Right lobe of liver (tissue), 6 donors: ENCODE results near the gene HOXD8. TPM values are rescaled to one million over a fixed set of nuclear protein-coding genes. Genes with fewer than 3 reads are reported as not detected.
A peak's percentile ranks its signal among the peaks of the same experiment; 100 is the strongest.

Experiments
- ATAC-seq, 4 donors: fragments of 200-7000 bp; cut with Tn5 transposase; one replicate each; pipeline ENCODE4 v1.9.1; 2020; ENCODE audit warnings: mild to moderate bottlenecking in 4 of 4, moderate library complexity in 4 of 4
- DNase-seq, 3 donors: peaks; one replicate each; pipeline ENCODE4 v3.0.0-alpha.2; 2020
- H3K27ac ChIP-seq, 3 donors: fragments of 200-600 bp; one replicate each; pipeline ENCODE4 v1.8.0; 2022
- H3K27me3 ChIP-seq, 2 donors: fragments of 200-600 bp; one replicate each; pipeline ENCODE4 v1.8.0; 2022
- H3K36me3 ChIP-seq, 4 donors: fragments of 200-600 bp; sonication (generic) in 1 of 4; one replicate each; pipeline versions ENCODE4 v1.5.1 to v1.8.0; 2017 to 2022; ENCODE audit warnings: control low read depth in 1 of 4
- H3K4me1 ChIP-seq, 4 donors: fragments of 200-600 bp; sonication (generic) in 1 of 4; one replicate each; pipeline versions ENCODE4 v1.5.1 to v1.8.0; 2017 to 2022; ENCODE audit warnings: control low read depth in 1 of 4
- H3K4me3 ChIP-seq, 3 donors: fragments of 200-600 bp; one replicate each; pipeline ENCODE4 v1.8.0; 2022
- H3K9me3 ChIP-seq, 4 donors: fragments of 200-600 bp; sonication (generic) in 1 of 4; one replicate each; pipeline versions ENCODE4 v1.5.1 to v1.8.0; 2017 to 2022; ENCODE audit warnings: control low read depth in 1 of 4
- POLR2A ChIP-seq: fragments of 450-650 bp; IDR thresholded peaks from one replicate; pipeline ENCODE4 v1.6.1; 2017; ENCODE audit warnings: antibody characterized with exemption, mild to moderate bottlenecking
- WGBS: methylation state at CpG from one replicate; pipeline ENCODE4 v1.1.6; 2018; ENCODE audit warnings: low coverage, low lambda C conversion rate; ENCODE audit not compliant: insufficient coverage; ENCODE audit errors: missing lambda C conversion rate; 5-methylcytosine and 5-hydroxymethylcytosine counted together
- intact Hi-C, 2 donors: fragments of 100-400 bp; cut with DNase I; formaldehyde crosslinking; loops; one replicate each; pipeline versions ENCODE4 v1.11.2 to v1.14.1; 2022
- total RNA-seq, 6 experiments: library from RNA; depleted of rRNA in 2 of 6; stranded (reverse); fragments of >200 nt in 2 of 6; fragmentation: NEBNext Ultra II Directional in 3 of 6; extraction: Animal tissue kit (Norgen Biotek cat#: 25700) in 3 of 6; gene quantifications; one replicate each; pipeline versions ENCODE4 v1.1.0 to v1.2.4, GENCODE V29; 2016 to 2023
- TF ChIP-seq, protein P1 (sequence below), 4 donors: fragments of 200-600 bp in 3 of 4; fragments of 450-650 bp in 1 of 4; IDR thresholded peaks; one replicate each; pipeline versions ENCODE4 v1.5.1 to v1.8.0; 2016 to 2022; ENCODE audit warnings: antibody characterized with exemption in 4 of 4, mild to moderate bottlenecking in 2 of 4
- donor health status: DM: no; HTN: yes; CAD: no.
- donor health status: DM: no; HTN: no; CAD: no.
- donor health status: DM: no; HTN: no; CAD: no.
- donor health status: DM: no; HTN: yes; CAD: no.
- donor health status: DM: no; HTN: yes; CAD: no.

Gene HOXD8
- total RNA-seq, 6 experiments from 2014 or later, result 0.74 TPM; not detected in 5

DNA sequence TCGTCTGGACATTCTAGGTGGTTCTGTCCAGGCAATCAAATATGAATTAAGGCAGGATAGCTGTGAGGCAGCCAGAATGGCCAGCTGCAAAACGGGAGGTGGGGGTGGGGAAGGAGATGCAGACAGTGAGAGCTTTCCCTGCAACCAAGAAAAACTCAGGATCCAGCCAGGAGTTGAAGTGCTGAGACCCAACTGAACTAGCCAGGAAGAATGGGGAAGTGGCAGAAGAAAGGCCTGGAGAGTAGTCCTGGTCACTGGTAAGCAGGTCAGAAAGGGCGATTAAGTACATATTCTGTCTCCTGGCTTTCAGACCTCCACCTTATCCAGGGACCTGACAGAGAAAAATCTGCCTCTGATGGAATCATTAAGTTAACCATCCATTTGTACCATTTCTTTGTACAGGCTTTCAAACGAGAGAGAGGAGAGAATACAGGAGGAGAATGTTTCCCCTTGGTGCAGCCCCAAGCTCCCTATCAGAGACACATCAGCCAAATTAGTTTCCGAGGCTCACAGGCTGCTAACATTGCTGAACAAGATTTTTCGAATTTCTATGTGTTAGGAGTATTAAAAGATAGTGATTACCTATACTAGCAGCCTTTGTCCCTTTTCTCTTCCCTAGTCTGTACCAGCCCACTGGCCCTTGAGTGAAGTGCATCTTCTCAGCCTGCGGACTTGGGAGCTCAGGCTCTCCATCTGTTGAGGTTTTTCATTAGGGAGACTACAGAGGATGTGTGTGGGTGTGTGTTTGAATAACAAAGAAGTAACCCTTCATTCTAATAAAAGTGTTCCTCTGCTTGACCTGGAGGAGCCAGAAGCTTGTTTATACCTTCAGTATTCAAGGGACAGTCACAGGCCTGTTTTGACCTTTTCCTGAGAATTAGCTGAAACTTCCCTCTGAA, 46.5 kb downstream of the HOXD8 start:
- DNase-seq, result no peak
- H3K4me3 ChIP-seq, result no peak overlapping the region
- TF ChIP-seq POLR2A, result no peak
- TF ChIP-seq, protein P1, sequence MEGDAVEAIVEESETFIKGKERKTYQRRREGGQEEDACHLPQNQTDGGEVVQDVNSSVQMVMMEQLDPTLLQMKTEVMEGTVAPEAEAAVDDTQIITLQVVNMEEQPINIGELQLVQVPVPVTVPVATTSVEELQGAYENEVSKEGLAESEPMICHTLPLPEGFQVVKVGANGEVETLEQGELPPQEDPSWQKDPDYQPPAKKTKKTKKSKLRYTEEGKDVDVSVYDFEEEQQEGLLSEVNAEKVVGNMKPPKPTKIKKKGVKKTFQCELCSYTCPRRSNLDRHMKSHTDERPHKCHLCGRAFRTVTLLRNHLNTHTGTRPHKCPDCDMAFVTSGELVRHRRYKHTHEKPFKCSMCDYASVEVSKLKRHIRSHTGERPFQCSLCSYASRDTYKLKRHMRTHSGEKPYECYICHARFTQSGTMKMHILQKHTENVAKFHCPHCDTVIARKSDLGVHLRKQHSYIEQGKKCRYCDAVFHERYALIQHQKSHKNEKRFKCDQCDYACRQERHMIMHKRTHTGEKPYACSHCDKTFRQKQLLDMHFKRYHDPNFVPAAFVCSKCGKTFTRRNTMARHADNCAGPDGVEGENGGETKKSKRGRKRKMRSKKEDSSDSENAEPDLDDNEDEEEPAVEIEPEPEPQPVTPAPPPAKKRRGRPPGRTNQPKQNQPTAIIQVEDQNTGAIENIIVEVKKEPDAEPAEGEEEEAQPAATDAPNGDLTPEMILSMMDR (IDR thresholded peaks at IDR 0.05), result no peak
- WGBS, result 60% methylated on average over 3 of the region's 7 CpGs
- no peaks in the 10 kb centered on the region for H3K9me3 ChIP-seq
- ATAC-seq, result no peak
- H3K27me3 ChIP-seq, result peaks cover 25 to 64% of the 10 kb centered on the region in 2 donors
- no peak overlapping the region for H3K27ac ChIP-seq
- H3K4me1 ChIP-seq, result no peaks in the 10 kb centered on the region
- intact Hi-C loops, result no loop called here
- no peaks in the 10 kb centered on the region for H3K36me3 ChIP-seq

DNA sequence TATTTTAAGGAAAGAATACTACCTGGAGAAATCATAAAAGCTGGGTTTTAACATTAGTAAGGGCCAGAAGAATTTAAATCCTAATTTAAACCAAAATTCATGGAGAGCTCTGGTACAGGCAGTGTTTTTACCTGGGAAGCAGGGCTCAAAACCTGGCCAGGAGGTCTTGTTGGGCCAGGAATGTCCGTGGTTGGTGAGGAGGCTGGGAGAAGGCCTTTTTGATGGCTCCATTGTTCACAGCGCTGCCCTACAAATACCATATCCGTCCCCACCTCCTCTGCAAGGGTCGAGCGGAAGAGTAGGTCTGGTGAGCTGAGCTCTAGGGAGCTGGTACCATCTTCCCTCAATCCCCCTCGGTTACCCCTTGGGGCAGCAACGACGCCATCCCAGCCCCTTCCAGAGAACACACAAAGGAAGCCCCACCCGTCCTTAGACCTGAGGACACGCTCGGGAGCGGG, 48.1 kb downstream of the HOXD8 start:
- Histone ChIP-seq H3K36me3 (no peaks in the 10 kb centered on the region), H3K27ac (no peak overlapping the region), H3K4me1 (no peaks in the 10 kb centered on the region), H3K4me3 (no peak overlapping the region), H3K27me3 (peaks cover 18 to 52% of the 10 kb centered on the region in 2 donors), H3K9me3 (no peaks in the 10 kb centered on the region)
- intact Hi-C loops, result no loop called here
- WGBS, result 17% methylated on average over 2 of the region's 12 CpGs
- ATAC-seq (no peak), DNase-seq (no peak)
- TF ChIP-seq POLR2A, result no peak
- TF ChIP-seq, protein P1 (IDR thresholded peaks at IDR 0.05), result no peak

DNA sequence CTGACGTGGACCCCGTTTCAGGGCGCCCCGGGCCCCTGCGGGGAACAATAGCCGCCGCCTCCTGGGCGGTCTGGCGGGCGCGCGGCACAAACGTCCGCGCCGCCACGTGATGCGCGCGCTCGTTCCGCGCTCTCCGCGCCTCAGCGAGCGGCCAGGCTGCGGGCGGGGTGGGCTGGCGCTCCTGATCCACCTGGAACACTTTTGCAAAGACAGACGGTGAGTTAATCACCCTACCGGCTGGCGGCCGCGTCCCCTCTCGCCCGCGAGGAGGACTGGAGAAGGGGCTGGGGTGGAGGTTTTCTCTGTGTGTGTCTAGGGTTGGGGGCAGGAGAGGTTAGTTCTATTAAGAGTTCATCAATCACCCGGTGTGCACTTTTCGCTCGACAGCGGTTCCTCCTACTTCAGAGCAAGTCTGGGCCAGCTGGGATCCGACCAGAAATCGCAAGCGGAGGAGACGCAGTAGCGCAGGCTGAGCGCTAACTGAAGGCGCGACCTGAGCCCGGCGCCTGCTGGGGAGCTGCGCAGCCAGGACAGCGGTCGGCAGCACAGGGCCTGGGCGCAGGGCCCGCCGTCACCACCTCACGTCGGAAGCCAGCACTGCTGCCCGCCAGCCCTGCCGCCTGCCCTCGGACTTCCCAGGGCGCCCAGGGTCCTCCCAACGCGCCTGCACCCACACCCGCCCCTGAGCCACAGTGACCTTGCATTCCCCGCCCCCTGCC, 48.7 kb downstream of the HOXD8 start:
- DNase-seq (no peak), ATAC-seq (peak in 1 of 4 donors; percentile 37)
- Histone ChIP-seq H3K9me3 (no peaks in the 10 kb centered on the region), H3K4me3 (no peak overlapping the region), H3K27ac (no peak overlapping the region), H3K27me3 (peaks cover 18 to 46% of the 10 kb centered on the region in 2 donors), H3K36me3 (no peaks in the 10 kb centered on the region), H3K4me1 (no peaks in the 10 kb centered on the region)
- whole genome bisulfite sequencing, result under 1% methylated on average over 20 of the region's 68 CpGs
- intact Hi-C loops, result no loop called here
- TF ChIP-seq, protein P1 (IDR thresholded peaks at IDR 0.05), result no peak
- no peak for TF ChIP-seq POLR2A

DNA sequence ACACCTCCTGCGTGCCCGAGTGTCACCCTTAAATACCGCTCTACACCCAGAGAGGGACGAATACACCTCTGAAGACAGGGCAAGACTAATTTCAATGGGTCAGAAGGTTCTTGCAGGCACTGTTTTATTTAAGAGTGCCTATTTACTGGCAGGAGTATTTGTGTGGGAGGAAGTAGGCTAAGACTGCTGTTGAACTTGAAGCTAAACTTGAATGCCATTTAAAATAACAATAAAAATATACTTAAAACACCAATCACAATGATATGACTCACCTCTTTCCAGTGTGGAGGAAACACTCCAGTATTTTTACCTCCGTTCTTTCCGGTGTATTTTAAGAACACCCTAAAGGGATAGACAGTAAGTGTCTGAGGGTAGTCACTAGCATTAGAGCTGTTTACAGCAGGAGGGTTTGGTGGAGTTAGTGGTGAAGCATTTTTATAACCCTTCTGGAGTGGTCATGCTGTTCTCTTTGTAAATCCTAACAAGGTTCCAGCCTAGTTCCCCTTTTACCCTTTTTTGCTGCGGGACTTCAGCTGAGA, 49.3 kb downstream of the HOXD8 start:
- DNase-seq (no peak), ATAC-seq (no peak)
- Histone ChIP-seq H3K9me3 (no peaks in the 10 kb centered on the region), H3K4me1 (no peaks in the 10 kb centered on the region), H3K27ac (no peak overlapping the region), H3K4me3 (no peak overlapping the region), H3K27me3 (peaks cover 13 to 40% of the 10 kb centered on the region in 2 donors), H3K36me3 (no peaks in the 10 kb centered on the region)
- no peak for TF ChIP-seq POLR2A
- TF ChIP-seq, protein P1 (IDR thresholded peaks at IDR 0.05), result no peak
- WGBS, result 2% methylated on average over 7 of the region's 7 CpGs
- intact Hi-C loops, result no loop called here
